ENCODE measurements around the gene ZC3H12C.

- TF ChIP-seq SUZ12 (IDR thresholded peaks at IDR 0.05; ENCODE audit: extremely low read depth, insufficient read depth, insufficient read length), result no peak
- no peak for TF ChIP-seq YY1 (IDR thresholded peaks at IDR 0.05; ENCODE audit: insufficient read depth, insufficient read length)
- no peak for TF ChIP-seq ZNF274 (IDR thresholded peaks at IDR 0.05; ENCODE audit: low read depth, low read length)
These were observed 10.3 kb upstream of the ZC3H12C start for GRCh38 chr11:110082899-110083298.

All from NT2/D1 (cell line).